NB4 (cell line): ENCODE data around the gene STX2.
"Not testable (repeated sequence)": the region's sequence is repeated elsewhere in the genome, so short reads cannot be mapped to it uniquely, and the experiment has no call there.

ENCODE experiments used
- DNase-seq: peaks from one replicate; pipeline ENCODE4 v3.0.0; 2010; ENCODE audit warnings: low read depth
- H3K4me3 ChIP-seq: one replicate; pipeline ENCODE4 v1.5.1; 2011; ENCODE audit warnings: mild to moderate bottlenecking, low read depth, low read length, moderate library complexity
- MYC ChIP-seq: IDR thresholded peaks from 2 replicates; pipeline ENCODE4 v1.6.1; 2011; ENCODE audit warnings: low read depth, low read length
- POLR2A ChIP-seq: IDR thresholded peaks from 2 replicates; pipeline ENCODE4 v1.6.1; 2011; ENCODE audit warnings: mild to moderate bottlenecking; ENCODE audit not compliant: insufficient read length; ENCODE audit errors: extremely low read depth
- TF ChIP-seq, protein P1 (sequence below): IDR thresholded peaks from one replicate; pipeline ENCODE4 v1.5.1; 2012; ENCODE audit warnings: low read depth, low read length
- TF ChIP-seq, protein P2 (sequence below): IDR thresholded peaks from 2 replicates; pipeline ENCODE4 v1.6.1; 2011; ENCODE audit warnings: low read depth, low read length

STX2 gene

DNA sequence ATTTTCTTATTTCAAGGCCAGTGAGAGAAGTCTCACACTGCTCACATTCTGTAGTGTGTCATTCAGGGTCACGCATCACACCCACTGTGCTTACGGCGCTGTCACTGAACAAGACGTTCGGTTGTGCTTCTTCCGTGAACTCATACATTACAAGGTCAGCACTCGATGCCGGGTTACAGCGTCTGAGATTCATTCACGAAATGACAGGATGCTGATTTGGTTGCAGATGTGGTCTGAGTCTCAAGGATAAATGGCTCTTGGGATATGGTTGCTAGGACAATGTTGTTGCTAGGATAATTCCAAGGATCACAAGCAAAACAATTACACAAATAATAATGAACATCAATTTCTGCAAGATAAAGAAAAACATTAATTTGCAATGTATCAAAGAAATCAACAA is 47.4 kb downstream of the STX2 start:
- TF ChIP-seq, protein P1, sequence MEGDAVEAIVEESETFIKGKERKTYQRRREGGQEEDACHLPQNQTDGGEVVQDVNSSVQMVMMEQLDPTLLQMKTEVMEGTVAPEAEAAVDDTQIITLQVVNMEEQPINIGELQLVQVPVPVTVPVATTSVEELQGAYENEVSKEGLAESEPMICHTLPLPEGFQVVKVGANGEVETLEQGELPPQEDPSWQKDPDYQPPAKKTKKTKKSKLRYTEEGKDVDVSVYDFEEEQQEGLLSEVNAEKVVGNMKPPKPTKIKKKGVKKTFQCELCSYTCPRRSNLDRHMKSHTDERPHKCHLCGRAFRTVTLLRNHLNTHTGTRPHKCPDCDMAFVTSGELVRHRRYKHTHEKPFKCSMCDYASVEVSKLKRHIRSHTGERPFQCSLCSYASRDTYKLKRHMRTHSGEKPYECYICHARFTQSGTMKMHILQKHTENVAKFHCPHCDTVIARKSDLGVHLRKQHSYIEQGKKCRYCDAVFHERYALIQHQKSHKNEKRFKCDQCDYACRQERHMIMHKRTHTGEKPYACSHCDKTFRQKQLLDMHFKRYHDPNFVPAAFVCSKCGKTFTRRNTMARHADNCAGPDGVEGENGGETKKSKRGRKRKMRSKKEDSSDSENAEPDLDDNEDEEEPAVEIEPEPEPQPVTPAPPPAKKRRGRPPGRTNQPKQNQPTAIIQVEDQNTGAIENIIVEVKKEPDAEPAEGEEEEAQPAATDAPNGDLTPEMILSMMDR, result no peak
- TF ChIP-seq, protein P2, sequence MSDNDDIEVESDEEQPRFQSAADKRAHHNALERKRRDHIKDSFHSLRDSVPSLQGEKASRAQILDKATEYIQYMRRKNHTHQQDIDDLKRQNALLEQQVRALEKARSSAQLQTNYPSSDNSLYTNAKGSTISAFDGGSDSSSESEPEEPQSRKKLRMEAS, result no peak
- TF ChIP-seq MYC (no peak), POLR2A (no peak)
- no peak for DNase-seq
- H3K4me3 ChIP-seq, result no peak overlapping the region

DNA sequence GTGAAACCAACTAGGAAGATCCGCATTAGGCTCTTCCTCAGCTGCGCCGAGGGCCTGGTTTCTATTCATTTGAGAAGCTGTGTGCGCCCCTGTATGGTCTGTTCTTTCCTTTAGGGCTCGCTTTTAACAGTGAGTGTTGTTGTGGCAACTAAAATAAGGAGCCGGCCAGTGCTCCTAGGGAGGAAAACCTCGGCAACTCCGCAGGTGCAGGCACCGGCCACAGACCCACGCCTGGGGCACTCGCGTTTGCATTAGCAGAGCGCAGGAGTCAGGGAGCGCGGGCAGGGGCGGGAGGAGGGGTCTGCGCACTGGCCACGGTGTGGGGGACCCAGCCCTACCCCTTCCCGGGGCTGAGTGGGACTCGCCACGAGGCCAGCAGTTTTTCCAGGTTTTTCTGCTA is 50.5 kb downstream of the STX2 start:
- no peak overlapping the region for H3K4me3 ChIP-seq
- no peak for DNase-seq
- TF ChIP-seq MYC (no peak), POLR2A (no peak)
- TF ChIP-seq, protein P2, result no peak
- TF ChIP-seq, protein P1, result no peak

DNA sequence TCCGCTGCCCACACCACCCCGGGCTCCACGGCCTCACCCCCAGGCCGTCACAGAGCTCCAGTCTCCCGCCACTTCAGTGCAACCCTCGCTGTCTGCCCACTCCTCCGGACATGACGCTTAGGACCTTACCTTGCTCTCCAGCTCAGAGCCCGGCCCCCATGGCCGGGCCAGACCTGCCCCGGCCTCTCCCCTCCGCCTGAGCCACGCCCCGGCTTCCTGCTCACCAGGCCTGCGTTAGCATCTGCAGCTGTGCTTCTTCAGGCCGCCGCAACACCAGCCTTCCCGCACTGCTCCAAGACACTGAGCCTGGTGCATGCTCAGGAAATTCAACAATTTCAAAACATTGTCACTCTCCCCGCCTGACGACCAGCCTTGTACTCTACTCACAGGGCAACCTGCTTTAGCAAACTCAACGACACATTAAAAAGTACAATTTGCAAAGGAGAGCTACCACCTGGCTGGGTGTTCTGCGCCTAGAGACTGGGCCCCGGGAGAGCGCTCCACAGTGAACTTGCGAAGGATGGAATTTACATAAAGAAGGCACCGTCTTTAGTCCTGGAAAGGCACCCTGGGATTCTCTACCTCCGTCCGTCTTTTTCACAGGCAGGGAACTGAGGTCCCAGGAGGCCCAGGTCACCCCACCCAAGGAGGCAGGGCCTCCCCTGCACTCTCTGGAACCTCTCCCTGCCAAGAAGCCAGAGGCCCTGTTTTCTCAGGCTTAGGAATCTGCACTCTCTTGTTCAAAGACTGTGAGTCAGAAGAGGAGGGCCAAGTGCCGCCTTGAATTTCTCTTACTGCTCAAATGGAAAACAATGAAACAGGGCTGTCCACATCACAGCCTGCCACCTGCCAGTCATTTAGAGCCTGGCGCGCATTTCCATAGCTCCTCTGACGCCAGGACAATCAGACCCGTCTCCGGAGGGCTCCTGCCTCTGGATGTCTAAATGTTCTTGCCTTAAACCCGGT is 51.3 kb downstream of the STX2 start:
- H3K4me3 ChIP-seq, result no peak overlapping the region
- TF ChIP-seq MYC, result no peak
- TF ChIP-seq, protein P2, result no peak
- TF ChIP-seq, protein P1, result no peak
- TF ChIP-seq POLR2A, result no peak
- no peak for DNase-seq

DNA sequence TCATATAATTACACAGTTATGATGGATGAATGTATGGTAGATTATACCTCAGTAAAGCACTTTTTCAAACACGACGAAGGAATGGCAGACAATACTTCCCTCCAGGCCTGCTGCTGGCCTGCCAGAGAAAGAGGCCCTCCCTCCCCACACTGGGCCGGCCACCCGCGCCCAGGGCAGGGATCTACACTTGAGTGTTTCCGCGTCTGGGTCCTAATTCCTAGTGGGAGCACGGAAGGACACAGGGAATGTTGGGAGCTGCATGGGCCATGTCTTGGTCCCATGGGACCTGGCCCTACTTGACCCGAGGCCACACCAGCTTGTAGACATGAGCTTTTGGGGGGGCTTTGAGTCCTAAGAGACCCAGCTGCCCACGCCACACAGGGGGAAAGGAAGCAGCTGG is 52.0 kb downstream of the STX2 start:
- TF ChIP-seq, protein P2, result no peak
- TF ChIP-seq, protein P1, result no peak
- TF ChIP-seq MYC (no peak), POLR2A (no peak)
- no peak overlapping the region for H3K4me3 ChIP-seq
- no peak for DNase-seq

DNA sequence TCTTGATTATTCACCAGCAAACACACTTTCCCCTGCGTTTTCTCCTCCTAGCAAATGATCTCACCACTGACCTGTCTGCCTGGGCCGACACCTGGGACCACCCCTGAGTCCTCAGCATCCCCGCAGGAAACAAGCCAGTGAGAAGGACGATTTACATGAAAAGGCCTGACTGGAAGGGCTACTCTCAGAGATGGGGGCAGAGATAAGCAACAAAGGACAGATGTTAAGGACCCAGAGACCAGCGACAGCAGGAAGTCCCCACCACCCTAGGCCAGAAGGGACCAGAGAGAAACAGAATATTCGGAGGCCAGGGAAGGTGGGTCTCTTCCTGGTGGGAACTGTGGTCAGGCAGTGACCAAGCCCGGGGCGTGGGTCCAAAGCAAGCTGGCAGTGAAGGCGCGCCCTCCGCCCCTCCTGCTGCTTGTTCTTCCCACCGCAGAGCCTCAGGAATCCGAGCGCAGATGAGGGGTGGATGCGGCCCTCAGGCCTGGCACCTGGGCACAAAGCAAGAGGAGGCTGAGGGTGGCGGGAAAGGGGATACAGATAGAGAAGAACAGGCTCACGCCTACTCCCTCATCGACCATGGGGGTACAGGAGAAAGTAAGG is 55.8 kb downstream of the STX2 start:
- no peak overlapping the region for H3K4me3 ChIP-seq
- DNase-seq, result no peak
- TF ChIP-seq POLR2A (no peak), MYC (no peak)
- TF ChIP-seq, protein P2, result no peak
- TF ChIP-seq, protein P1, result no peak

DNA sequence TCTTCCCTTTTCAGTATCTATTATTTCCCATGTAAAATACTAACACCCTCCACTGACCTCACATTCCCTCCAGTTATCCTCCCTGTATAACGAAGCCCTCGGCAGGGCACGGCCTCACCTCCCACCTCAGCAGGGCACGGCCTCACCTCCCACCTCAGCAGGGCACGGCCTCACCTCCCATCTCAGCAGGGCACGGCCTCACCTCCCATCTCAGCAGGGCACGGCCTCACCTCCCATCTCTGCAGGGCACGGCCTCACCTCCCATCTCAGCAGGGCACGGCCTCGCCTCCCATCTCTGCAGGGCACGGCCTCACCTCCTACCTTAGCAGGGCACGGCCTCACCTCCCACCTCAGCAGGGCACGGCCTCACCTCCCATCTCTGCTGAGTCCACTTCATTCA is 56.8 kb downstream of the STX2 start:
- H3K4me3 ChIP-seq, DNase-seq: not testable (repeated sequence)
